HG03521 (cell line): Measurements from ENCODE around the gene TRPM5.

ENCODE experiments used
- ATAC-seq: cut with Tn5 transposase; IDR thresholded peaks from one replicate; pipeline ENCODE4 v1.9.1; 2021; ENCODE audit warnings: mild to moderate bottlenecking, moderate library complexity; ENCODE audit not compliant: unreplicated experiment

Gene TRPM5

GRCh38 chr11:2437516-2437915 is 6.8 kb downstream of the TRPM5 start:
- ATAC-seq, result no peak

DNA sequence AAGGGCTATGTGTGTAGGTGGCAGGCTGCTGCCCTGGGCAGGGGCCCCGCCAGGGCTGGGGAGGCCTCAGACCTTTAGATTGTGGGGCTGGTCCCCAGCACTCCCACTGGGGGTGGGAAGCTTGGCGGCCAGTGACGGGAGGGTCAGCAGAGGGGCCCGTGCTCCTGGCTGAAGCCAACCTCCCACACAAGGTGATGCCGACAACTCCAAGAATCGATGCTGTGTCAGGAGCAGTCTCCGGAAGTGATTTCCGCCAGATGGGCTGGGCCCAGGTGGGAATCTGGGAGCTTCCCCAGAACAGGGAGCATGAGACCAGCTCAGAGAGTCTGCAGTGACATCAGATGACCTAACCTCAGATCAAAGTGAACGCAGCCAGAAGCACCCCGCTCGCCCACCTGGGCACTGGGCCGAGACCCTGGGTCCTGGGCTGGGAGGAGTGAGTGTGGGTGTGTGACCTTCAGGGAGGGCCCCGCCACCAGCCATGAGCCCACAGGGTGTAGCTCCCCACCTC is 7.7 kb downstream of the TRPM5 start:
- no peak for ATAC-seq

GRCh38 chr11:2436013-2436520 is 8.2 kb downstream of the TRPM5 start:
- ATAC-seq, result no peak

DNA sequence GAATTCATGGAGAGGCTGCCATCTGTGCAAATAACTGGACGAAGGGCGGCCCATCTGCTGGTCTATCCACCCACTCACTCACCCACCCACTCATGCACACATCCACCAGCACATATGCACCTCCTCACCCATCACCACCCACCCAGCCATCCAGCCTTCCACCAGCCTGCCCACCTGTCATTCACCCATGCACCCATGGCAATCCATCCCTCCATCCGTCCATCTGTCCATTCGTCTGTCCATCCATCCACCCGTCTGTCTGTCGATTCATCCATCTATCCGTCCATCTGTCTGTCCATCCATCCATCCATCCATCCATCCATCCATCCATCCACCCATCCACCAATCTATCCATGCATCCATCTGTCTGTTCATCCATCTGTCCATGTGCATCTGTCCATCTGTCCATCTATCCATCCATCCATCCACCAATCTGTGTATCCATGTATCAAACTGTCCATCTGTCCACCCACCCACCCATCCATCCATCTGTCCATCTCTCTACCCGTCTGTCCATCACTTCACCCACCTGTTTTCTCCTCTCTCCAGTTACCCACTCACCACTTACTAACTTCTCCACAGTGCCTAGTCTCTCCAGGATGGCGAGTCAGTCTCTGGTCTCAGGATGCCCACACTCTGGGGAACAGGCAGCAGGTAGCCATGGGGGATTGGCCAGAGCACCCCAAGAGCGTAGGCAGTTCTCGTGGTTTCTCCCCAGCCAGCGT is 8.9 kb downstream of the TRPM5 start:
- no peak for ATAC-seq

- ATAC-seq, result no peak
Observed at GRCh38 chr11:2434506-2435255, 9.6 kb downstream of the TRPM5 start.

GRCh38 chr11:2434008-2434407 is 10.3 kb downstream of the TRPM5 start:
- no peak for ATAC-seq

DNA sequence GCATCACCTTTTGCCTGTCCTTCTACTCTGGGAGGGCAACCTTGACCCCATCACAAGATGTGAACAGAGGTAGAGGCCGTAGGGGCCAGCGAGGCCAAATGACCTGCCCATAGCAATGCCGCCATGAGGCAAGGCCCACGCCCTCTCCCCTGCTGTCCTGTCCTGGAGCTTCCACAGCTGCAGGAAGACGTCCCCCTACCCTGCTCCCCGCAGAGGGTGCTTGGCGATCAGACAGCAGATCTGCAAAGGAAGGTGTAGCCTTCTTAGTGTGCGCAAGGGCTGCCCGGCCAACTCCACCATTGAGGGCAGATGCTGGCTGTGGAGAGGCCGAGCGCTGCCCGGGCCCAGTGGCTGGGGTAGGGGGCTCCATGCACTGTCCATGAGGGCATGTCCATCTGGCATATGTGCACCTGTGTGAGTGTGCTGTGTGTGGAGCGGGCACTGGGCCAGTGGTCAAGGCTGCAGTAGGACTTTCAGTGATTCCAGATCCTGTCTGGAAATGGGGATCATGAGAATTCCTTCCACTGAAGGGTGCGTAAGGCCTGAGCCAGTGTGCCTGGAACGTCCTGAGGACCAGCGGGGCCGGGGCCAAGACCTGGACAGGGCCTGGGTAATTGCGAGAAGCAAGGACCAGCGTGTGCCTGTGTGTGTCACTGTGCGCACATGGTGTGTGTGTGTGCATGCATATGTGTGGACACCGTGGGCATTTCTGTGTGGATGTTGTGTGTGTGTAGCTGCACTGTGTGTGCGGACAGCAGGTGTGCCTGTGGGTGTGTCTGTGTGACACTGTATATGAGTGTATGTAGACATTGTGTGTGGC is 11.0 kb downstream of the TRPM5 start:
- ATAC-seq, result no peak

DNA sequence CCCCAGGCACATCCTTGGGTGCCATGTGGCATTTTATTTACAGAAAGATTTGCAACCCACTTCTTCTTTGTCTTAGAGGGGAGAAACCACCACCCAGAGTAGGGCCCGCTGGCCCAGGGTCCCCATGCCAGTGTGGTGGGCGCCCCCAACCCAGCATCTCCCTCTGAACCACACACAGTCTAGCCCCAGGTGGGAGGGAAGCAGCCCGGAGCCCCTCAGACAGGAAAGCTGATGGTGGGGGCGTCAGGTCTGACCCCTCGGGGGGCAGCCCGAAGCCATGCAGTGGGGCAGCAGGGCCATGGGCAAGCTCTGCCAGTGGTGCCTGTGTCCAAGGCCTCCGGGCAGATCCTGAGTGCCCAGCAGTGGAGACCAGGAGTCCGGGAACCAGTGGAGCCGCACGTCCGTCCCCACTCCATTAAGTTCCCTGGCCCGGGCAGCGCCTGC is 11.7 kb downstream of the TRPM5 start:
- no peak for ATAC-seq

DNA sequence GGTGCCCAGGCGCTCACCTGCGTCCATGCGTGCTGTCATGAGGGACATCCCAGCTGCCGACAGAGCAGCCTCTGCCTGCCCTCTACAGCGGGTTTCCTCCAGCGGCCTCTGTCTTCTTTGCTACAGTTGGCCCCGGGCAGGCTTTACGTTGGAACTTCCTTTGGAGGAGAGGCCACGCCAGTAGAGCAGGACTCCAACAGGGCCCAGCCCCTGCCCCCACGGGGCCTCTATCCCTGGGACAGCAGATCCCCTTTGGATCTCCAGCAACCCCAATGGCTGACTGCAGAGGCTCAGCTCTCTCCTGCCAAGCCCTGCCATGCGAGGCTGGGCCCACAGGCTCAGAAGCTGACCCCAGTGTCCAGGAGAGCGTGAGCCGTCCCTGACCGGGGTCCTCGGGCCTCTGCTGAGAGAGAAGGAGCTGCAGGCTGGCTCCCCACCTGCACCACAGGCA is 12.1 kb downstream of the TRPM5 start:
- no peak for ATAC-seq

GRCh38 chr11:2431395-2431794 is 12.9 kb downstream of the TRPM5 start:
- no peak for ATAC-seq

GRCh38 chr11:2428322-2428795 is 16.0 kb downstream of the TRPM5 start:
- ATAC-seq, result no peak

- no peak for ATAC-seq
Observed at GRCh38 chr11:2427721-2428321, 16.5 kb downstream of the TRPM5 start.

GRCh38 chr11:2426826-2427521 is 17.3 kb downstream of the TRPM5 start:
- ATAC-seq, result no peak

GRCh38 chr11:2426221-2426620 is 18.1 kb downstream of the TRPM5 start:
- ATAC-seq, result no peak

GRCh38 chr11:2425506-2425905 is 18.8 kb downstream of the TRPM5 start:
- ATAC-seq, result no peak

- ATAC-seq, result no peak
Observed at GRCh38 chr11:2424811-2425495, 19.4 kb downstream of the TRPM5 start.

DNA sequence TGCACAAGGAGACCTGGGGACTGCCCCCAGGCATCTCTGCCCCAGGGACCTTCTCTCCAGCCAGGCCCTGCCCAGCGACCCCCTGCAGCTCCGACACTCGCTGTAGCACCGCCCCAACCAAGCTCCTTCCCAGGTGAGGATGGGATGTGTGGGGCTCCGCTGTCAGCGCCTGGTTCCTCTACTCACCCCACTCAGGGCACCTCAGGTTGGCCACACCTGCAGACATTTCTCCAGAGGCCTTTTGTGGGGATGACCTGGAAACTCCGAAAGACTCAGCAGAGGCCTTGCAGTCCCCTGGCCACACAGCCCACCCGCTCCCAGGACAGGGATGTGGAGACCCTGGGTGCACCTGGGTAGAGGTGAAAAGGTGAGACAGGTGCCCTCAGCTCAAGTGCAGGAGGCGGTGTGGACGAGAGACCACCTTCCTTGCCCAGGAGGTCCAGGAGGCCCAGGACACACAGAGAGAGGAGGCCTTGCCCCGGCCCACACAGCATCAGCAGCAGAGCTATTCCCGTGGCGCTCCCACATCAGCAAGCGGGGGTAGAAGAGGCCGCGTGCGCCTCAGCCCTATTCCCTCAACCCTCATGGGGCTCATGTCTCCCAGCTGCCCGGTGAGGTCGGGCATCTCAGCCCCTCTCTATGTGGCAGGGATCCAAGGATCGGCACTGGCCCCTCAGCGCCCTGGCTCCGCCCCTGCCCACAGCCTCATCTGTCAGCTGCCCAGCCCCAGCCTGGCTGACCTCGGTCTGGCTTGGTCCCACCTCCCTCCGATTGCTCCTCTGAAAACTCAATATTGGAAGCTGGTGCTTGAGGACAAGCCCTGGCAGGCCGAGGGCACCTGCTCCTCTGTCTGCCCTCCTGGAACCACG is 20.9 kb downstream of the TRPM5 start:
- ATAC-seq, result no peak

- ATAC-seq, result no peak
Observed at GRCh38 chr11:2422461-2423156, 21.7 kb downstream of the TRPM5 start.
